Muscle layer of duodenum (tissue), 2 donors: Measurements from ENCODE around the gene MYBPHL.
A peak's percentile ranks its signal among the peaks of the same experiment; 100 is the strongest.
"Not testable (repeated sequence)": the region's sequence is repeated elsewhere in the genome, so short reads cannot be mapped to it uniquely, and the experiment has no call there.

Source experiments
- H3K27ac ChIP-seq: one replicate; pipeline ENCODE4 v1.7.0; 2013; ENCODE audit warnings: mild to moderate bottlenecking, low read length
- H3K27me3 ChIP-seq: one replicate; pipeline ENCODE4 v1.7.0; 2013; ENCODE audit warnings: low read depth, mild to moderate bottlenecking, control low read depth, low read length
- H3K36me3 ChIP-seq, 2 donors: one replicate each; pipeline ENCODE4 v1.7.0; 2013; ENCODE audit warnings: low read length in 2 of 2, control low read depth in 1 of 2, mild to moderate bottlenecking in 1 of 2; ENCODE audit not compliant: insufficient read depth in 2 of 2, control insufficient read depth in 1 of 2
- H3K4me1 ChIP-seq, 2 donors: one replicate each; pipeline ENCODE4 v1.7.0; 2013; ENCODE audit warnings: low read length in 2 of 2, mild to moderate bottlenecking in 2 of 2, control low read depth in 1 of 2, moderate library complexity in 1 of 2; ENCODE audit not compliant: insufficient read depth in 2 of 2, control insufficient read depth in 1 of 2
- H3K4me3 ChIP-seq, 2 donors: one replicate each; pipeline ENCODE4 v1.7.0; 2013; ENCODE audit warnings: low read length in 2 of 2, low read depth in 1 of 2, mild to moderate bottlenecking in 1 of 2
- H3K9me3 ChIP-seq, 2 donors: one replicate each; pipeline ENCODE4 v1.7.0; 2013; ENCODE audit warnings: low read length in 2 of 2, control low read depth in 1 of 2, mild to moderate bottlenecking in 1 of 2; ENCODE audit not compliant: control insufficient read depth in 1 of 2
- donor health status: healthy.

The MYBPHL gene

GRCh38 chr1:109292364-109292763 is 14.4 kb downstream of the MYBPHL start:
- Histone ChIP-seq H3K27ac (no peak overlapping the region), H3K9me3 (no peaks in the 10 kb centered on the region), H3K4me3 (no peak overlapping the region)

GRCh38 chr1:109290998-109291397 is 15.8 kb downstream of the MYBPHL start:
- Histone ChIP-seq H3K9me3 (no peaks in the 10 kb centered on the region), H3K27me3 (no peaks in the 10 kb centered on the region), H3K36me3 (no peaks in the 10 kb centered on the region), H3K4me1 (no peaks in the 10 kb centered on the region), H3K4me3 (no peak overlapping the region), H3K27ac (no peak overlapping the region)

More at GRCh38 chr1:109292364-109292763, 14.4 kb downstream of the MYBPHL start:
- Histone ChIP-seq H3K36me3 (no peaks in the 10 kb centered on the region), H3K4me1 (no peaks in the 10 kb centered on the region), H3K27me3 (no peaks in the 10 kb centered on the region)

- Histone ChIP-seq H3K9me3 (no peaks in the 10 kb centered on the region), H3K36me3 (no peaks in the 10 kb centered on the region), H3K4me1 (no peaks in the 10 kb centered on the region), H3K4me3 (no peak overlapping the region), H3K27me3 (no peaks in the 10 kb centered on the region), H3K27ac (no peak overlapping the region)
Measured at GRCh38 chr1:109290137-109290536, 16.7 kb downstream of the MYBPHL start.

GRCh38 chr1:109286762-109287161 is 20.0 kb downstream of the MYBPHL start:
- H3K27ac ChIP-seq, H3K4me3 ChIP-seq, H3K9me3 ChIP-seq, H3K27me3 ChIP-seq, H3K36me3 ChIP-seq: not testable (repeated sequence)
- peaks cover 10 to 13% of the 10 kb centered on the region in 2 donors for H3K4me1 ChIP-seq

- Histone ChIP-seq H3K4me1 (peaks cover 13 to 14% of the 10 kb centered on the region in 2 donors), H3K4me3 (peak overlapping the region; percentile 72 to 78), H3K27me3 (no peaks in the 10 kb centered on the region), H3K9me3 (no peaks in the 10 kb centered on the region), H3K36me3 (no peaks in the 10 kb centered on the region), H3K27ac (peak overlapping the region; percentile 80)
Measured at GRCh38 chr1:109283748-109284600, 22.8 kb downstream of the MYBPHL start.

GRCh38 chr1:109282952-109283747 is 23.7 kb downstream of the MYBPHL start, which contains the start of gene PSRC1:
TSS of gene PSRC1 (minus strand) at chr1:109283145.
- Histone ChIP-seq H3K4me1 (peaks cover 13 to 14% of the 10 kb centered on the region in 2 donors), H3K27me3 (no peaks in the 10 kb centered on the region), H3K27ac (peak within 1 kb of the TSS; percentile 80), H3K36me3 (no peaks in the 10 kb centered on the region), H3K4me3 (peak within 1 kb of the TSS; percentile 72 to 78), H3K9me3 (no peaks in the 10 kb centered on the region)

GRCh38 chr1:109282497-109282951 is 24.3 kb downstream of the MYBPHL start:
- Histone ChIP-seq H3K4me1 (peaks cover 13 to 17% of the 10 kb centered on the region in 2 donors), H3K36me3 (no peaks in the 10 kb centered on the region), H3K27me3 (no peaks in the 10 kb centered on the region), H3K9me3 (no peaks in the 10 kb centered on the region), H3K27ac (peak overlapping the region; percentile 29), H3K4me3 (peak overlapping the region; percentile 72 to 78)

- no peaks in the 10 kb centered on the region for H3K36me3 ChIP-seq
- H3K4me1 ChIP-seq, result peaks cover 13 to 22% of the 10 kb centered on the region in 2 donors
- H3K27me3 ChIP-seq, result no peaks in the 10 kb centered on the region
- peak overlapping the region; percentile 72 to 78 for H3K4me3 ChIP-seq
- peak overlapping the region; percentile 29 for H3K27ac ChIP-seq
- no peaks in the 10 kb centered on the region for H3K9me3 ChIP-seq
Measured at GRCh38 chr1:109281680-109282496, 24.9 kb downstream of the MYBPHL start.

- Histone ChIP-seq H3K4me1 (peaks cover 13 to 22% of the 10 kb centered on the region in 2 donors), H3K27ac (no peak overlapping the region), H3K36me3 (no peaks in the 10 kb centered on the region), H3K27me3 (no peaks in the 10 kb centered on the region), H3K9me3 (no peaks in the 10 kb centered on the region), H3K4me3 (no peak overlapping the region)
Measured at GRCh38 chr1:109280862-109281261, 25.9 kb downstream of the MYBPHL start.

GRCh38 chr1:109279615-109280278 is 27.1 kb downstream of the MYBPHL start:
- peaks cover 13 to 32% of the 10 kb centered on the region in 2 donors for H3K4me1 ChIP-seq
- no peaks in the 10 kb centered on the region for H3K36me3 ChIP-seq
- no peak overlapping the region for H3K4me3 ChIP-seq
- H3K9me3 ChIP-seq, result no peaks in the 10 kb centered on the region
- no peak overlapping the region for H3K27ac ChIP-seq
- H3K27me3 ChIP-seq, result no peaks in the 10 kb centered on the region
